HG03460 (cell line): Measurements from ENCODE around the gene GPR78.

Source experiments
- ATAC-seq: cut with Tn5 transposase; IDR thresholded peaks from one replicate; pipeline ENCODE4 v1.9.1; 2021; ENCODE audit not compliant: unreplicated experiment

GPR78 gene

DNA sequence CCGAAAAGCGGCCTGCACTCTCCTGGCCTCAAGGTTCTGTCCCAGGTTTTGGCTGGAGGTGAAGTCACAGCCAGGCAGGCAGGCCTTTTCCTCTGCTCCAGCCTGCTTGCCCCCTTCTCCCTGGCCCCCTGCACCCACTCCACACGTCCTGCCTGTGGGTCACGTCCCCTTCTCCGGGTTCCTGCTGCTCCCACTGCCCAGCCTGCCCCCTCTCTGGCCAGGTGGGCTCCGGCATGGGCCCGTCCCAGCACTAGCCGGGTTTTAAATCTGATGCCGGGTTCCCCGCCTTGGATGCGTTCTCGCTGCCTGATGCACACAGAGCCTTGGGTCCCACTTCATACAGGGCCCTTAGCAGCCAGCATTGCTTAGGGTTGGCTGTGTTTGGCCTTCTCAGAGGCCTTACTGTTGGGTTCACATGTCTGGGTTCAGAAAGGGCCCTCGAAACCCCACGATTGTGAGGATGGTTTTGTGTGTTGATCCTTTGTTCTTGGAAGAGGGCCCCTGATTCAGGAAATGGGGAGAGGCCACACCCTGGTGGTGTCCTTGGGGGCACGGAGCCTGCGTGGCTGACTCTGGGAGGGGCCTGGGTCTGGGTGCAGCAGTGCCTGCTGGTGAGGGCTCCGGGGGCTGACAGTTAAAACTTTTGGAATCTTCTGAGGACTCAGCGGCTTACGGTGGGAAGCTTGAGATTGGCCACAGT, 18.3 kb downstream of the GPR78 start:
- no peak for ATAC-seq

GRCh38 chr4:8599091-8599460, 18.9 kb downstream of the GPR78 start:
- no peak for ATAC-seq

DNA sequence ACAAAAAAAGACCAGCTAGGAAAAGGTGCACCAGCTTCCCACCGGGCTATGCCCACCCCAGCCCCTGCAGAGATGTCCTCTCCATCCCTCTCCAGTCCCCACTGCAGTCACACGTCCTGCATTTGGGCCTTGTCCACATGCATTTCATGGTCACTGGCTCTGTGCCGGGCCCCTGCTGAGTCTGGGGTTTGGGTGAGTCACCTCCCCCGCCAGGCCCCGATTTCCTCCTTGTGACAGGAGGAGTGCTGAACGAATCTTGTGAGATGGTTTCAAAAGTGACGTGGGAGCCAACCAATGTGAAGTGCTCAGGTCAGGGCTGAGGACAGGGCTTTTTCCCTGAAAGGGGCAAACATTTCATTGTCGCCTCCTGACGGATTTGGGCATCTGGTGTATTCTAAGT, 19.5 kb downstream of the GPR78 start:
- no peak for ATAC-seq

- no peak for ATAC-seq
Observed at GRCh38 chr4:8600266-8600665, 20.1 kb downstream of the GPR78 start.

- ATAC-seq: no peak
Observed at GRCh38 chr4:8600686-8601085, 20.5 kb downstream of the GPR78 start.

DNA sequence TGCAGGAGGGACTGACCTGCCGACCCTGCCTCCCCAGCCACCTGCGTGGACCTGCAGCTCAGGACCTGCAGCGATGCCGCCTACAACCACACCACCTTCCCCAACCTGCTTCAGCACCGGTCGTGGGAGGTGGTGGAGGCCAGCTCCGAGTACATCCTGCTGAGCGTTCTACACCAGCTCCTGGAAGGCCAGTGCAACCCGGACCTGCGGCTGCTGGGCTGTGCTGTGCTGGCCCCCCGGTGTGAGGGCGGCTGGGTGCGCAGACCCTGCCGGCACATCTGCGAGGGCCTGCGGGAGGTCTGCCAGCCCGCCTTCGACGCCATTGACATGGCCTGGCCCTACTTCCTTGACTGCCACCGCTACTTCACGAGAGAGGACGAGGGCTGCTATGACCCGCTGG, 20.9 kb downstream of the GPR78 start:
- no peak for ATAC-seq

GRCh38 chr4:8601556-8601955, 21.4 kb downstream of the GPR78 start:
- no peak for ATAC-seq

DNA sequence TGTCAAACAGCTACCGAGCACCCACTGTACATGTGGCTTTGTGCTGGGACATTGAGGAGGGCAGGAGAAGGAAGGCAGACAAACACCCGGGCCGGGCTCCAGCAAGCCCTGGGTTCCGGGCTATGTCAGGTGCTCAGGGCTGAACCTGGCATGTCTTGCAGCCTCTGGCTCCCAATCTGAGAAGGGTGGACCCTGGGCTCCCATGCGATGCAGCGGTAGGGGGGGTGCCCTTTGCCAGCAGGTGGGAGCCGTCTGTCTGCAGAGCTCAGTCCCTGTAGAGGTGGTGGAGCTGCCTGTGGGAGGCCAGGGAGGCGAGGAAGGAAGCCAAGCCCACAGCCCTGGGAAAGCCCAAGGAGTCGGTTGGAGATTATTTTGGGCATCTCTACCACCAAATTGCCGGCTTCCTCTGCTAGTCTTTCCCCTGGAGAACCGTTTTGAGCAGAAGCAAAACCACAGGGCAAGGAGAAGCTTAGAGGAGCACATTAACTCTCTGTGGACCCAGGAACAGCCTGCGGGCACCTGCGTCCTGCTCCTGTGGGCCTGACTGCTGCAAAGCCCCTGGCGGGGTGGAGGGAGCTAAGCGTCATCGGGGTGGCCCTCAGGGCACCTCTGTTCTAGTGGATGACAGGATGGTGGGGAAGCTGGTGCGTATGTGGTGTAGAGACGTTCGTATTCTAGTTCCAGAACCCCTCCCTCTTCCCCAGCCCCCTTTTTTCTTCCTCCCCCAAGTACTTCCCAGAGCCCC, 22.7 kb downstream of the GPR78 start:
- ATAC-seq: no peak

GRCh38 chr4:8603931-8604330, 23.7 kb downstream of the GPR78 start:
- no peak for ATAC-seq

GRCh38 chr4:8605289-8605688, 25.1 kb downstream of the GPR78 start:
- ATAC-seq: no peak

GRCh38 chr4:8606476-8606875, 26.3 kb downstream of the GPR78 start:
- no peak for ATAC-seq

DNA sequence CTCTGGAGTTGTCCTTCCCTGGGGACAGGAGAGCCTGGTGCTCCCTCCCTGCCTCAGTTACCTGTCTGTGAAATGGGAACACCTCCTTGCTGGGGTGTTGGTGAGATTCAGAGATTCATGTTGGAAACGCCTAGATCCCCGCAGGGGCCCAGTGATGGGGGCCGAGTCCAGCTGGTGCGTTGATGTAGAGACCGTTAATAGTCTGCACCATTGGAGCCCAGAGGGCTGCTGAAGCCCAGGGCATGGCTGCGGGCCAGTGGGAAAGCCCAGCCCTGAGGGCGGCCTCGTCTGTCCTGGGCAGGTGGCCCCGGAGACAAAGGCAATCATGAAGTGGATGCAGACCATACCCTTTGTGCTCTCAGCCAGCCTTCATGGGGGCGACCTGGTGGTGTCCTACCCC, 26.8 kb downstream of the GPR78 start:
- ATAC-seq: no peak

DNA sequence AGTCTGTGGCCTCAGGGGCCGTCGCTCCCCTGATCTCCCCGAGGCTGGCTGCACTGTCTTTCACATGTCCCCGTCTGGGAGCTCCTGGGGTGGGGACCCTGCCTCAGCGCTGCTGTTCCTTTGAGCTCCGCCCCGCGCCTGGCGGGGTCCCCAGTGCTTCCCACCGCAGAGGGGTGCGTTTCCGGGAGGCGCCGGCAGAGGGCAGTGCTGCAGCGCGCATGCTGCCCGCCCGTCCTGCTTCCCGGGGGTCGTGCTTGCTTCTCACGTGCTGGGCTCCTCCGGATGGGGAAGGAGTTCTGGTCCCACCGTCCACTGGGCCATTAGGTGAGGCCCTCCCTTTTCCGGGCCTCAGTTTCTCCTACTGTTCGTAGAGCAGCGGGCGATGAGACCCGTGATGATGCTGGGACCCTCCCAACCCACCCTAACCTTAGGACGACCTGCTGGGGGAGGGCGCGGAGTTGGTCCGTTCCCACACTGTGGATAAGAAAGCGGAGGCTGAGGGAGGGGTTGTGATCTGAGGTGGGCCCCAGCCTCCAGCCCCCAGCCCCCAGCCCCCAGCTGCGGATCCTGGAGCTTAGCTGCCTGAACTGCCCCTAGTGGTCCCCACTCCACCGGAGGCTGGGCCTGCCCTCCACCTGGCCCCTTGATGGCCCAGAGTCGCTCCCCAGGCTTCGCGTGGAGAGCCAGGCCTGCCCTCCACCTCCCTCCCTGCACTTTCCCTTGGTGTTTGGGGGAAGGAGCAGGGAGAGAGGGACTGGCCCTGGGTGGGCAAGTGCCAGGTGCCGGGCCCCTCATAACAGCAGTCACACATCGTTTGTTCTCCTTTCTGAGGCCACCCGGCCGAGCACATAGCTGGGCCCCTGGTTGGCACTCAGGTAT, 27.6 kb downstream of the GPR78 start:
- no peak for ATAC-seq

DNA sequence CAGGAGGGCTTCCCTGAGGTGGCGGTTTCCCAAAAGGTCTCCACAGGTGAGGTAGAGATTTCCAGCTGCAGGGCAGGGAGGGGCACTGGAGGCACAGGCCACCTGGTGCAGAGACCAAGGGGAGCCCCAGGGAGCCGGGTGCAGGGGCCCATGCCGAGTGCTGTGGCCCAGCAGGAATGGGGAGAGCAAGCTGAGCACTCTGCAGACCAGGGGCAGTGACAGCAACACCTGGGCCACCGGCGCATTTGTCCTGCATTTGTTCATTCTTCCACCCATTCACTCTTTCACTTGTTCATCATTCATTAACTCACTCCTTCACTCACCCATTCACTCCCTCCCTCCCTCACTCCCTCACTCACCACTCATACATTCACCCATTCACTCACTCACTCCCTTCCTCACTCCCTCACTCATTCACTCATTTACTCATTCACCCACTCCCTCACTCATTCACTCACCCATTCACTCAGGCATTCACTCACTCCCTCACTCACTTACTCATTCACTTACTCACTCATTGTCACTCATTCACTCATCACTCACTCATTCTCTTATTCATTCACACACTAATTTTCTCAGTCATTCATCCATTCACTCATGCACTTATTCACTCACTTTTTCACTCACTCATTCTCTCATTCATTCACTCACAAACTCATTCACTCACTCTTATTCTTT, 28.7 kb downstream of the GPR78 start:
- ATAC-seq: no peak

- no peak for ATAC-seq
Observed at GRCh38 chr4:8609406-8609805, 29.2 kb downstream of the GPR78 start.

DNA sequence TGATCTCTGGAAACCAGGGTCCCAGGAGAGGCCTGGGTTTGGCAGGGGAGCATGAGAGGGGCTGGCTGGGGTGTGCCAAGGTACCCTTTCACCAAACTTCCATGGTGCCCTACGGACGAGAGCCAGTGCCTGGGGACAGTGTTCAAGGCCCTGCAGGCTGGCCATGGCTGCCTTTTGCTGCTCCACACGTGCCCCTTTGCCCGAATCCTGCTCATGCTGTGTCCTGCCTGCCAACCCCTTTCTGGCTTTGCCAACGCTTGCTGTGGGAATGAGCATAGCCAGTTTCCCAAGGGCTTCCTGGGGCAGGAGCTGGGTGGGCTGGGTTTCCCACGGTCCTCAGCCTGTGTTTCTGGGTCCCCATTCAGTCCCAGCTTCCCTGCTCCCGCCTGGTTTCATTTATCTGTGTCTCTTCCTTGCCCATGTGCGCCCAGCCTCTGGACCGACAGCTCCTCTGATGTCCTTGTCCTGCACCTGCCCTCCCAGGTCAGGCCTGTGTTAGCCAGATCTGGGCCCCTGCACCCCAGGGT, 29.7 kb downstream of the GPR78 start:
- no peak for ATAC-seq

- ATAC-seq: no peak
Observed at GRCh38 chr4:8610858-8611616, 30.8 kb downstream of the GPR78 start.

DNA sequence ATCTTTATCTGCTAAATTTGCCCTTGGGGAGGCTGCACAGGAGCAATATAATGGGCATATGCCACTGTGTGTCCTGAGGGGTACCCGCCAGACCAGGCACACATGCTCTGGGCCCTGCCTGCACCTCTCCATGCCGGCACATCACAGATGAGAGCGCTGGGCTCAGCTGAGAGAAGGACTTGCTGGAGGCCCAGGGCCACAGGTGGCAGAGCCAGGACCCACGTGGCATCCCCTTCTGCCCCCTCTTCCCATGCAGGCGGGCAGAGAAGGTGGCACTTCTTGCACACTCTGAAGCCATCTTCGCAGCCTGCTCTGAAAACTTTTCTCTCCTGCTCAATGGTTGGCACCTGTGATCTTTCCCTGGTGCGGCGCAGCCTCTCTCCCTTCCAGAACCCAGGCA, 32.5 kb downstream of the GPR78 start:
- no peak for ATAC-seq

DNA sequence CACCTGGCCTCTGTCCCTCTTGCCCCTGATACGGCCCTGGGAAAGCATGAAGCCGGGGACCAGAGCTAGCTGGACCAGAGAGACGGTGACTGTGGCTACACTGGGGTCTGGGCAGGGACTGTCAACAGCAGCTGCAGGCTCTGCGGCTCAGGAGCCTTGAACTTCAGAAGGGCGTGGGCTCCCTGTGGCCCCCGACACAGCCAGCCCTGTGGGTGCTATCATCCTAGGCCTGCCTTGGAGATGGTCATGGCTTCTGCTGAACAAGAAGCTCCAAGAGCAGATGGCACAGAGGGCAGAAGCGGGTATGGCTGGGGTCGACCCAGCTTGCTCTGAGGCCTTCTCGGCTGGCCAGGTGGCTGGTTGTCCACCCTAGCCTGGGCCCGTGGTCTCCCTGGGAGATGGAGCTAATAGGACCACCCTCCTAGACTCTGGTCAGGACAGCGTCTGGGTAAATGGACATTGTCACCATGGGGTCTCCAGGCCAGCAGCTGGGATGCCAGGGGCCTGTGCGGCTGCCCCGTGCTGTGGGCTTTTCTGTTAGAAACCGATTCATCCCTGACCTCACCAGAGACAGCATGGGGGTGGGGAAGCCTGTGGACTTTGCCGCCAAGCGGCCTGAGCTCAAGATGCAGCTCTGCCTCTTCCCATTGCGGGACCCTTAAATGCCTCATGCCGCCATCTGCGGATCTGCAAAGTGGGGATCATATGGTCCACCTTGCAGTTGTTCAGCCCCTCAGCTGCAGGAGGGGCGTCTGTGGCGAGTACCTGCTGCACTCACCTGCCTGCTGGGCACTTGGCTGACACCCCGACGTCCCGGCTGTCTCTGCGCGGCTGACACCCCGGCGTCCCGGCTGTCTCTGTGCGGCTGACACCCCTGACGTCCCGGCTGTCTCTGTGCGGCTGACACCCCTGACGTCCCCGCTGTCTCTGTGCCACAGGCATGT, 33.5 kb downstream of the GPR78 start:
- ATAC-seq: no peak
